ENCODE results near the gene AGFG1.
"Not testable (repeated sequence)": the region's sequence is repeated elsewhere in the genome, so short reads cannot be mapped to it uniquely, and the experiment has no call there.

Gene AGFG1

DNA sequence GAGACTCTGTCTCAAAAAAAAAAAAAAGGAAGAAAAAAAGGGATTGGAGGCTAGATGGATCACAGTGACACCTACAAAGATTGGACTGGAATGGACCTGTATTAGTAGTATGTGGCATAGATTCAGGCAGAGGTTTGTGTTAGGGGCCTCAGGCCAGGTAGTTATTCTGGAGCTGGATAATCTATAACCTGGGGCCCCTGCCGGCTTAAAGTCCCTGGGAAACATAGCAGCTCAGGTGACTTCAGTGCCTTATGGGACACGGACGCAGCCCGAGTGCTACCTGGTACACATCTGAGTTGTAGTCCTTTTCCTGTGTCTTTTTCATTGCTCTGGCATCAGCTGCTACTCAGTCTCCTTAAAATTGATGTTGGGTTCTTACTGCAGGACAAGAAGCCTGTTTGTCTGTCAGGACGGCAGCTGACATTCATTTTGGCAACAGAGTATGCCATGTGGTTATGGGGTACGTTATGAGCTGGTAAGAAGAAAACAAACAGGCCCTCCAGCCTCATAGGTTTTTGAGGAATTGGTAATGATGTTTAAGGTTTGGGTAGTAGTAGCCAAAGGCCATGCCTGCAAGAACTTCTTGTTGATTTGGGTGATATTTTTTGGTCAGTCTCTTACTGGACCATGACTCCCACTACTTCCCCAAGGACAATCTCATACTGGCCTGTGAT, 27.8 kb downstream of the AGFG1 start:
- DNase-seq, result no peak

- DNase-seq, result peak in 1 of 14 donors; percentile 76
Observed at GRCh38 chr2:227500301-227500630, 28.3 kb downstream of the AGFG1 start.

- DNase-seq, result peak in 2 of 14 donors; percentile 35 to 39
Observed at GRCh38 chr2:227503433-227504406, 31.8 kb downstream of the AGFG1 start.

DNA sequence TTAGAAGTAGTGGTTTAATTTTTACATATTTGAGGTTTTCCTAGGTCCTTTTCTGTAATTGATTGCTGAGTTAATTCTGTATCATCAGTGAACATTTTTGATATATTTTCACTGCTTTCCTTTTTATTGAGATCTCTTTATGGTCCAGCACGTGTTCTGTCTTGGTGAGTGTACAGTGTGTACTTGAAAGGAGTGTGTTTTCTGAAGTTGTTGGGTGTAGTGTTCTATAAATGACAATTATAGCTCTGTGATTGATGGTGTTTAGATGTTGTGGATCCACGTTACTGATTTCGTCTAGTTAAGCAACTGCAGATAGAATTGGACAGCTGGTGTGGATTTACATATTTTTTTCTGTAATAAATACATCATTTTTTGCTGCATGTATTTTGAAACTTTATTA, 32.7 kb downstream of the AGFG1 start:
- no peak for DNase-seq

DNA sequence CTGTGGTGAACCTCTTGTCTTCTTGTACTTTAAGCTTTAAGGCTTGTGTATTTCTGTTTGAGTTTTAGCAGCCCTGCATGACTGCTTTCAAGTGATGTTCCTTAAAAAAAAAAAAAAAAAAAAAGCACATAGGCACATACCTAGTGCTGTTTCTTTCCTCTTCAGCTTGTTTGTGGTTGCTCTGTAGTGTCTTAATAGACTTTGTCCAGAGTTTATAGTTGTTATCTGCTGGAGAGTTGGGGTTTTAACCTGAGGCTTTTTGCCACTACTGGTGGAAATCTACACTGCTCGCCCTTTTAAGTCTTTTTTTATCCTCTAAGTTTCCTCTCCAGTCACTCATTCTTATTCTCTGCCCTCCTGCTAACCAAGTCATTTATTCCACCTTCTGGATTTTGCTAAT, 34.5 kb downstream of the AGFG1 start:
- no peak for DNase-seq

DNA sequence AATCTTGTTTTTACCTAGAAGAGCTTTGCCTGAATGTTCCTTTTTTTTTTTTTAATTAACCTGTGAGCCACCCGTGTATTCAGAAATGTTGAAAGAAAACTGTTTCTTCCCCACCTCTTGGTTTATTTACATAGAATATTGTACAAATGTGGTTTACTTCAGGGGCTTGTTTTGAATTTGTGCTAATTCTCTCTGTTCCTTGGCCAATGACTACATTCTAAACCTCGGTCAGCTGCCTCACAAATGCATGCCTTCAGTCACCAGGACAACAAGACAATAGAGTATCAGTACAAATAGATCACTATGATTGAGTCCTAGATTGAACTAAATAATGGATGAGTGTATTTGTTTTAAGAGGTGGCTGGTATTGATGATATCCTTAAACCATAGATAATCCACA, 36.0 kb downstream of the AGFG1 start:
- no peak for DNase-seq

GRCh38 chr2:227509076-227509475, 37.1 kb downstream of the AGFG1 start:
- DNase-seq, result no peak

DNA sequence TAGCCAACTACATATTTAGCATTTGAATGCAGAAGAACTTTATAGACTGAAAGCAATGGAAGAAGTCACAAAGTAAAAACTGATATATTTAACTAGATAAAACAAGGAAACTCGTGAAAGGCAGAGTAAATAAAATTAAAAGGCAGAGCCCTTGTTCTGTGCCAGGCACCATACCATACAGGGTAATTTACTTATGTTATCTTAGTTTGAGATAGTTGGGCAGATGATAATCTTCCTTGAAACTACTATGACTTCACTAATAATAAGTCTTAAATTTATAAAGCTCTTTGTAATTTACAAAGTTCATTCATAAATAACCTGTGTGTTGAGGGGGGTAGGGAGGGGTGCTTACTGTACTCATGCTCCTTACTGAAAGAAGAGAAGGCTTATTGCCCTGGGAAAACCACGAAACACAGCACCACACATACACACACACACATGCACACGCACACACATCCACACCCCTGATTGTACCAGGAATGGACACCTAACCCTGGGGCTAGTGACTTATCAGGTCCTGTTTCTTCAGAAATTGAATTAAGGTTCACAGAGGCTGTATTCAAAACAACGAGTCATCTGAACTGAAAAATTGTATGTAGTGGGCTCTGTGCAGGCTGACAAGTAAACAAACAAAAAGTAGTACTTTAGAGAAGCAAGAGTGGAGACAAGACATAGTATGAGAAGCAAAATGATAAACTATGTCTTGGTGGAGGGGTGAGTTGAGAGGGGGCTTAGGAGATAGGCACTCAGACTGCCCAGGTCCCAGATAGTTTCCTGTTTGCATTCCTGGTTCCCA, 38.1 kb downstream of the AGFG1 start:
- no peak for DNase-seq

GRCh38 chr2:227510620-227510958, 38.6 kb downstream of the AGFG1 start:
- no peak for DNase-seq

DNA sequence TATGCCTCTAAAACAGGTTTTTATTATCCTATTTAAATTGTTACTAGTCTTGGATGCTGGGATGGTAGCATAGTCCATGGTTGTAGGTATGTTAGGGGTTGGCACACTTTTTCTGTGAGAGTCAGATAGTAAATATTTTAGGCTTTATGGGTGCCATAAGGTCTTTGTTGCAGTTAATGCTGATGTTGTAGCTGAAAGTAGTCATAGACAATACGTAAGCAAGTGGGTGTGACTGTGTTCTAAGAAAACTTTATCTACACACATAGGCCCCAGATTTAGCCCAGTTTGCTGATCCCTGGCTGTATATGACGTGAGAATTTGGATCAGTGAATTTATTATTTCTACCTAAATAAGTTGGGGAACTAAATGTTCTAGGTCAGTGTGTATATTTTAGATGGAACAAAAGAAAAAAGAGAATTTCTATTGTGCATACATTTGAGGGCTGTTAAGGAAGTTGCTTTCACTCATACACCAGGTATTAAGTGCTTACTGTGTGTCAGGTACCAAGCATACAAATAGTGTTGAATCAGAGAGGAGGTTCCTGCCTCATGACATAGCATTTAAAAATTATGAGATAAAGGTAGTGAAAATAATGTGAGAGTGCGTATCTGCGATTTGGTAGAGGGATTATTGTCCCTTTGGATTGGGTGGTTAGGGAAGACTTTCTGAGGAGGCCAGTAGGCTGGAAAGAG, 39.4 kb downstream of the AGFG1 start:
- DNase-seq, result no peak

DNA sequence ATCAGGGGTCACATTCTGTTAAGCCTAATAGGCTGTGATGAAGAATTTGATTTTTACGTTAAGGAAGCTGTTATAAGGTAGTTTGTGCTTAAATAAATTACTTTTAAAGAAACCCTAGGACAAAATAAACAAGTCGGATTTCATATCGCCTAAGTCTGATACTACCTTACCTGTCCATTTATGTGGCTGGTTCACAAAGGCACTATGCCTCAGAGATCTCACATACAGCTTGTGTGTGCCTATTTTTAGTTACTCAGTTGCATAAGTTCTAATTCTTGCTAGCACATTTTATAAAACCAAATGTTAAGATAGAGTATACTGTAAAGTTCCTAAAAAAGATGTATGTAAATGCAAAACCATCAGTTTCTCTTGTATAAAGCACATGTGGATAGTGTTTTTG, 40.0 kb downstream of the AGFG1 start:
- DNase-seq, result no peak

GRCh38 chr2:227513113-227513512, 41.2 kb downstream of the AGFG1 start:
- DNase-seq, result peak in 3 of 14 donors; percentile 3 to 8 (median 4)

- no peak for DNase-seq
Observed at GRCh38 chr2:227515742-227516141, 43.8 kb downstream of the AGFG1 start.

- no peak for DNase-seq
Observed at GRCh38 chr2:227517724-227518123, 45.8 kb downstream of the AGFG1 start.

GRCh38 chr2:227518278-227518865, 46.4 kb downstream of the AGFG1 start:
- DNase-seq, result not testable (repeated sequence)

GRCh38 chr2:227521178-227521577, 49.2 kb downstream of the AGFG1 start:
- DNase-seq, result not testable (repeated sequence)

- DNase-seq, result no peak
Observed at GRCh38 chr2:227524665-227525064, 52.7 kb downstream of the AGFG1 start.

DNA sequence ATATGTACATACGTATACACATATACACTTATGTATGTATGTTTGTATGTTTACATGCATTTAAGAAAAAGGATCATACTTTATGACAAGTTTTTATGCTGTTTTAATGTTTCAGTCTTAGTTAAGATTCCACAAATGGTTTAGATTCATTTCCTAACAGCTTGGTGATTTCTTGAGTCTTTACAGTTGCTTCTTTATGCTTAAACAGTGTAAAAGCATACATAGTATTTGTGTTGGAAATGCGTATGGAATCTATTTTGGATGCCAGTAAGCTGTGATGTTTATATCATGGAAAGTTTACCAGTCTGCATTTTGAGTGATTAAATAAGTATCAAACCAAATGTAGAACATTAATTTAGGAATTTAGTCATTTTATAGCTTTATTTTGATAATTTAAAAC, 55.4 kb downstream of the AGFG1 start:
- no peak for DNase-seq

- DNase-seq, result no peak
Observed at GRCh38 chr2:227528803-227529202, 56.8 kb downstream of the AGFG1 start.

GRCh38 chr2:227529871-227530270, 57.9 kb downstream of the AGFG1 start:
- no peak for DNase-seq

DNA sequence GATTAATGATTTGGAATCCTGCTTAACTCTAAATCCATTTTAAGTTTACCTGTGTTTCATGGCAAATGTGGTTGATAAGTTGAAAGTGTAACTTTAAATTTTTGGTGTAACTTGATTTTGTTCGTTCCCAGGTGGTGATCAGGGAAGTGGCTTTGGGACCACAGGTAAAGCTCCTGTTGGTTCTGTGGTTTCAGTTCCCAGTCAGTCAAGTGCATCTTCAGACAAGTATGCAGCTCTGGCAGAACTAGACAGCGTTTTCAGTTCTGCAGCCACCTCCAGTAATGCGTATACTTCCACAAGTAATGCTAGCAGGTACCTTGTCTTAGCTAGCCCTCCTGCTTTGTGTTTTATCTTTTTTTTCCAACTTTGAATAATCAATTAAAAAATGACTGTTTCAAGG, 62.8 kb downstream of the AGFG1 start:
- no peak for DNase-seq

- no peak for DNase-seq
Observed at GRCh38 chr2:227536445-227536844, 64.5 kb downstream of the AGFG1 start.

Data from C1 segment of cervical spinal cord (tissue), 14 donors.